HG03064 (cell line): ENCODE measurements around the gene TENT5C.

Experiments used
- ATAC-seq: cut with Tn5 transposase; IDR thresholded peaks from one replicate; pipeline ENCODE4 v1.9.1; 2021; ENCODE audit warnings: low read depth; ENCODE audit not compliant: unreplicated experiment

The TENT5C gene

DNA sequence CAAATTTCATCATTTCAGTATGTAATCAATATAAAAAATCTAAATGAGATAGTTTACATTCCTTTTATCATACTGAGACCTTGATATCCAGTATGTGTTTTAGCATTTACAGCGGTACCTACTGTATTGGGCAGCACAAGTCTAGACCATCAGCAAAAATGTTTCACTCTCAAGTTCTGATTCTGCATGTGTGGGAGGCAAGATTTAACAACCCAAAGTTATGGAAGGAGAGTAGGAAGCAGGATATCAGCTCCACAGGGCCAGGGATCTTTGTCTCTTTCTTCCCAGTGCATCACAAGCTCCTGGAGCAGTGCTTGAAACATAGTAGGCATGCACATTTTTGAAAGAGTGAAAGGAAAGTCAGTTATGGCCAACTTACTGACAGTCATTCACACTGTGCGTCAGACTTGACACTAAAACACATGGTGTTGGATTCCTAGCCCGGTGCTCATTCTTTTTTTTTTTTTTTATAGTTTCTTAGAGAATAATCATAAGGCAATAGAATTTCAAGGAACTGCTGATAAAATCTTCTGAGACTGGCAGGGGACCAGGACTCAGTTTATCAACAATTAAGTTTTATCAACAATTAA, 6.1 kb downstream of the TENT5C start:
- ATAC-seq: no peak

DNA sequence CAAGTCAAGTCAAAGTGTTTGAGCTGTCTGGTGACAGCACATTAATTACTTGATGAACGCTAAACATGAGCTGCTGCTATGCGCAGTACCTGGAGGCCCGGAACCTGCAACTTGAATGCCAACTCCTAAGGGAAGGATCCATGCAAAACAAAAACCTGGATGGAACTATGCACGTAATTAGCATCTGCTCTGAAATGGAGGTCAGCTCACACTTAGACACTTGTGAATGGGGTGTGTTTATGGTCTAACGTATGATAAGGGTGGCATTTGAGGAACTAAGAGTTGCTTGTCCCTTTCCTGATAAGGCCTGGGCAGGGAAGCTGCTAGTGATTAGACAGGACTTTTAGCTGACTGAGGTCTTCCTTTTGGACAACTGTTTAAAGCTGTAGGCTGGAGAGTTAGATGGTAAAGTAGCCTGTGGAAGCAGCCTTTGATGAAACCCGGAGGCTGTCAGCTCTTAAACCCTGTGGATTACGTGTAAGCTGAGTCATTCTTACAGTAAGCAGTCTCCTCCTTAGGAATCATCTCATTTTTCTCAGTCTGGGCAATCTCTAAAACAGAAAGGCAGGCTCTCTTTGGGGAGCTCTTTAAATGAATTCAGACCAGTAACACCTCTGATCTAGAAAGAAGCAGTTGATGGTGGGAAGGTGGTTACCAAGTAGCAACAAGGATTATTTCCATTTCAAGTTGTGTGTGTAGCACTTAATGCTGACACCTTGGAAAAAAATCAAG, 6.8 kb downstream of the TENT5C start:
- ATAC-seq: no peak

DNA sequence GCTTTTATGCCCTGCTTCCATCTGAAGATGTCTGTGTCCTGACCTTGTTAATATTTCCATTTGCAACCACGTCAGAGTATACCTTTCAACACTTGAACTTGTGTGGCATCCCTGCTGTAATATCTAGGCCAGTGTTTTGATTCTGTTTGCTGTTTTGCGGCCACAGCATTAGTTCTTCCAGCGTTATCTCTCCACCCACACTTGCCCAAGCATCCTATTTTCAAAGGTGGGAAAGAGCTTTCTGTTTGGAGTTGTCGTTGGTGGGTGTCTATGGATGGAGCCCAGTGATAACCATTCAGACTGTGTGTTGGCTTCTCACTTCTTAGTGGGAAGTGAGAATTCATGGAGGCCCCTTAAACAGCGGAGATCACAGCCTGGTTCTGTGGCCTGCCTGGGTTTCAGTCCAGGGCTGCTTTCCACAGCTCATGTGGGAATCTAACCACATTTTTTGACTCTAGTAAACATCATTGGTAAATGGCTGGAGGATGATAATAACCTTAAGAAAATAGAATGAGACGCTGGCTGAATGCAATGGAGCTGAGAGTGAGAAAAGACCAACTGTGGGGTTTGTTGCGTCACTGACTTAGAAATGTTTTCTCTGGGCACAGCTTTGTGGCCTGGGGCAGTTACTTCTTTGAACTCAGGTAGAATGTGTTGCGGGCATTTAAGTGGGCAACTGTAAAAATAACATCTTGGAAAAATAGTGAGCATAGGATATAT, 7.6 kb downstream of the TENT5C start:
- ATAC-seq: no peak

DNA sequence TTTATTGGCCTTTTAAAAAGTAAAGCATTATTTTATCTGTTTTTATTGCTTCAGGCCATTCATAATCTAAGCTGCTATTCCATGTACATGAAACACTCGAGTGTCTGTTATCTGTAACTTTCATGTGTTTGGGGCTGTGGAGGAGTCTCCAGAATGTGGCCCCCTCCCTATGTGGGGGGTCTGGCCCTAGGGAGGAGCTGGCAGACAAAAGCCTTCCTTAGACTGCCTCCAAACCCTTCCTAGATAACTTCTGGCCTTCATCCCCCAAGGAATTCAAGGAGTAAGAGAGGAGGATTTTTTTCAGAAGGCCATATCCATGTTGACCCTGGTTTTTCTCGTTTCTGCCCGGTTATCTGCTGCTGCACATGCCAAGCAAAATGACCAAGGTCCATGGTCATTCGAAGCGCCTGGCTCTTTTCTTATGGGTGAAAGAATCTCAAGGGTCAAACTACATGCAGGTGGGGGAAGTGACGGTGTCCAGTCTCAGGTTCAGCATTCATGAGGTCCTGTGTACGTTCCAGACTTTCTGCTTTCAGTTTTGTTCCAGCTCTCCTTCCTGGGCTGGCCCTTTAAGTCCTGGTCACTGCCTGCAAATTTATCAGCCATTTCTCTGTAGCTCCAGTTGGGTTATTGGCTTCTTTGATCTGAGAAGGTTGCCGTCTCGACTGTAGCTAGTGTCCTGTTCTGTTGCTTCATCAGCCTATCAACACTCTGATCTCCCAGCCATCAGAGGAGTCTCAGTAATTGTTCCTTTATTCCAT, 8.3 kb downstream of the TENT5C start:
- no peak for ATAC-seq

DNA sequence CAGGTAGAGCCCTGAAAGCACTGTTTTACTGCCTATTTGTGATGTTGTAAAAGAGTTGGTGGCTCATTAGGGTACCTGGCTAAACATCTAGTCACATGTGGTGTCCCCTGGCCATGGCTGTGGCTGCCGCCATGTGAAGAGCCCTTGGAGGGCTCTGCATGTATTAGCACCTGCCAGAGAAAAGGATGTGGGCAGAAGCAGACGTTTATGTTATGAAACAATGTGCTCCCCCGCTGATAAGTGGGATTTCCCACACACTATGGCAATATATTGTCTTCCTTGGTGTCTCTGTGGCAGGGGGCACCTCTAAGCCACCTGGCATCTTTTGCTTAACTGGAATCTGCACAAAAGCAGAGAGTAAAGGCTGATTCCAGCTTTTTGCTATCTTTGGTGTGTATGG, 9.6 kb downstream of the TENT5C start:
- ATAC-seq: no peak

DNA sequence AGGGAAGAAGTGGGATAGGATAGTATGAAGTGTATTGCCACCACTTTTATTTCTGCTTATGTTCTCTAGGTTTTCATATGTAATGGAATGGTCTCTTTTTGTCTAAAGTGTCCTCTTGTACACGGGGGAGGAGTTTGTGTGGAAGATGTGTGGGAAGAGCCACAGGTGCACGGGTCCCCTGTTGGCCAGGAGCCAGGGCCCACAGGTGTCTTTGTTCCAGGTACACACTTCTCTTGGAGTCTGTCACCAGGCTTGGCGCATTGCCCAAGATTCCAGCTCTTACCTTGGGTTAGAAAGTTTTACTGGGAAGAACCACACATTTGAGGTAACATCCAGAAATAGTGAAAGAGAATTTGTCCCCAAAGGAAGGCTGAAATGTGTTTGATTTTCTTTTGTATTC, 10.5 kb downstream of the TENT5C start:
- ATAC-seq: no peak

DNA sequence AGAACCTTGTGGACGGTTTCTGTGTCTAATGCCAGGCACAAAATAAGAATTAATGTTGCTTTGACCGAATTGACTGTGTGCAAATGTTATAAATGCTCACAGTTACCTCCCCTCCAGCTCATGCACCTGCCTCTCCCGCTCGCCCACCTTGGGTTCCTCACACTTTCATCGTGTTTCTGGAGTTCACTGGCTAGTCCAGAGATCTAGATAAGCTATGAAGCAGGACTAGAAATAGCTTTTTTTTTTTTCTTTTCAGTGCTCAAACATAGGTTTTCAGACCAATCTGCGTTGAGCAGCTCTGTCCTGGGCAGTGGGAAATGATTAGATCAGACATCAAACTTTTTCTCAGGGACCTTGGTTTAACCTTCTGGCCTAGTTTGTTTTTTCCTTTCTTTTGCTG, 11.1 kb downstream of the TENT5C start:
- no peak for ATAC-seq

DNA sequence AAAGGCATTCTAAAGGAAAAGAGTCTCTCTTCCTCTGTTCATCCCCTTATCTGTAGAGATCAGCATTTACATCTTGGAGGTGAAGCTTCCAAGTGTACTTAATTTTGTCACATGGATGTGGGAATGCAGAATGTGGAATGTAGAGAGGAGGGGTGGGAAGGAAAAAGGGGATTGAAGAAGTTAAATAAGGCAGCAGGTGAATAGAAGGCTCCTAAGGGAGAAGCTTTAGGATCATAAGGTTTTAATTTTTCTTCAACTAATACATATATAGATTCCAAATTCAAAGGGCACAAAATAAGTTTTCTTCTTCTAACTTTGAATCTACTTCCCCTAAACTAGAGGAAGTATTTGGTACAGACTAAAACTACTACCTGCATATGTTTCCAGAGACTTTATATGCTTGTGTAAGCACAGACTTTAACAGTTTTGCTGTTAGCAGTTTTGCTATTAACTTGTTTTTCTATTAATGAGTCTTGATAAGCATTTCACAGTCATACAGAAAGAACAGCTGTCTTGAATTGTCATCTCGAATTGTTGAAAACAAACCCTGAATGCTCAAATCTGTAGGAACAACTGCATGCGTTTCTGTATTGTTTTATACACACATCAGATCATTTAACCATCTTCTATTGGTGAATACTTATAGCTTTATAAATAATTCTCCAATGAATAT, 12.7 kb downstream of the TENT5C start:
- ATAC-seq: no peak

DNA sequence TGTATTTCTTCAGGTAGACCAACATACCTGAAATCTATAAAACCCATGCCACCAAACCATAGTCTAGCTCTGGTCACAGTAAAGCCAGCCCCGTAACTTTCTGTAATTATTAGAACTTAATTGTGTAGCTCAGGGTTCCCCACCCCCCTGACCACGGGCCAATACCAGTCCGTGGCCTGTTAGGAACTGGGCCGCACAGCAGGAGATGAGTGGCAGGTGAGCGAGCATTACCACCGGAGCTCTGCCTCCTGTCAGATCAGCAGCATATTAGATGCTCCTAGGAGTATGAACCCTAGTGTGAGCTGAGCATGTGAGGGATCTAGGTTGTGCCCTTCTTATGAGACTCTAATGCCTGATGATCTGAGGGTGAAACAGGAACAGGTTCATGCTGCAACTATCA, 14.6 kb downstream of the TENT5C start:
- no peak for ATAC-seq

DNA sequence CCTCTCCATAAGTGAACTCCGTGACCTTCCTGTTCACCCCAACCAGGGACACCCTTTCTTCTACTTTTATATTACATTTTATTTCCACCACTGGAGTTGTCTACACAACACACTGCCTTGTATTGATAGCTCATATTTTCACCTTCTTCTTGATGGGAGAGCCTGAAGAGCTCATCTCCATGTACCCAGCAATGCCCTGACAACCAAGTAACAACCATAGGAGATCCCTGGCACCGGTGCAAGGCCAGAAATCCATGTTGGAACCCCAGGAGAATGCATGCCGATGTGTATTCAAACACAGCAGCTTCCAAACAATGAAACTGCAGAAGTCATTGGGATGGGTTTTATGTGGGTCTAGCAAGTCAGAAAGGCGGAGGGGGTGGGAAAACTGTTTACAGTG, 15.5 kb downstream of the TENT5C start:
- no peak for ATAC-seq

DNA sequence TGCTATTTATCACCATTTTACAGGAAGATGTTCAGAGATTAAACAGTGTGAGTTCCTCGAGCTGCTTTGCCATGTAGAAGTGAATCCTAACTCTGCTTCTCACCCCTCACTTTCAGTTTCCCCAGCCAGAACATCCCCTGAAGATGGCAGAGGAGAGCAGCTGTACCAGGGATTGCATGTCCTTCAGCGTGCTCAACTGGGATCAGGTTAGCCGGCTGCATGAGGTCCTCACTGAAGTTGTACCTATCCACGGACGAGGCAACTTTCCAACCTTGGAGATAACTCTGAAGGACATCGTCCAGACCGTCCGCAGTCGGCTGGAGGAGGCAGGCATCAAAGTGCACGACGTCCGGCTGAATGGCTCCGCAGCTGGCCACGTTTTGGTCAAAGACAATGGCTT, 16.9 kb downstream of the TENT5C start:
- ATAC-seq: no peak

DNA sequence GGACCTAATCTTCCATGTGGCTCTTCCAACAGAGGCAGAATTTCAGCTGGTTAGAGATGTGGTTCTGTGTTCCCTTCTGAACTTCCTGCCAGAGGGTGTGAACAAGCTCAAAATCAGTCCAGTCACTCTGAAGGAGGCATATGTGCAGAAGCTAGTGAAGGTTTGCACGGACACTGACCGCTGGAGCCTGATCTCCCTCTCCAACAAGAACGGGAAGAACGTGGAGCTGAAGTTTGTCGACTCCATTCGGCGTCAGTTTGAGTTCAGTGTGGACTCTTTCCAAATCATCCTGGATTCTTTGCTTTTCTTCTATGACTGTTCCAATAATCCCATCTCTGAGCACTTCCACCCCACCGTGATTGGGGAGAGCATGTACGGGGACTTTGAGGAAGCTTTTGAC, 17.3 kb downstream of the TENT5C start:
- ATAC-seq: no peak

DNA sequence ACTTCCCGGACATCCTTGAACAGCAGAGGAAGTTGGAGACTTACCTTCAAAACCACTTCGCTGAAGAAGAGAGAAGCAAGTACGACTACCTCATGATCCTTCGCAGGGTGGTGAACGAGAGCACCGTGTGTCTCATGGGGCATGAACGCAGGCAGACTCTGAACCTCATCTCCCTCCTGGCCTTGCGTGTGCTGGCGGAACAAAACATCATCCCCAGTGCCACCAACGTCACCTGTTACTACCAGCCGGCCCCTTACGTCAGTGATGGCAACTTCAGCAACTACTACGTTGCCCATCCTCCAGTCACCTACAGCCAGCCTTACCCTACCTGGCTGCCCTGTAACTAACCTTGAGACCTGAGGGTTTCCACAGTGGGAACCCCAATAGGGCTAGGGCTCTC, 17.9 kb downstream of the TENT5C start:
- ATAC-seq: no peak

DNA sequence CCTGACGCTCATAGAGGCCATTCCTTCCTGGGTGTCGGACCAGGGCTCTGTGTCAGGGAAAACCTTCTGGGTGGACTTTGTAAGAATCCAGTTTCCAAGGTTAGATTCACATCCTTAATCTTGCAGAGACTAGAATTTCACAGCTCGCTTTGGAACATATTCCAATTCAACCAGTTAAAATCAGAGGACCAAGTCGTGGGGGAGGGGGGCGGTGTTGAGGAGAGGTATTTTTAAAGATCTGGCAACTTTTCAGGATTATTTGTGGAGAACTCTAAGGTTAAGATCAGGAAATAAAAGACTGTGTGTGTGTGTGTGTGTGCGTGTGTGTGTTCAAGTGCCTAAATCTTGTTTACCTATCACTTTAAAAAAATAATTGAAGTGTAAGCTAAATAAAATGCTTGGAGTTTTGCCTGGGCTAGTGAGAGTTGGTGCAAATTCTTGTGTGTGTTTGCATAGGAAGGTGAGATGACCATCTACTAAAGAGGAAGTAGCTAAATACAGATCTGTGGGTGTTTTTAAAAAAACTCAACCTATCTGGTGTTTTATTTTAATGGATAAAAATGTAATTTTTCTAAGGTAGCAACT, 21.8 kb downstream of the TENT5C start:
- no peak for ATAC-seq

DNA sequence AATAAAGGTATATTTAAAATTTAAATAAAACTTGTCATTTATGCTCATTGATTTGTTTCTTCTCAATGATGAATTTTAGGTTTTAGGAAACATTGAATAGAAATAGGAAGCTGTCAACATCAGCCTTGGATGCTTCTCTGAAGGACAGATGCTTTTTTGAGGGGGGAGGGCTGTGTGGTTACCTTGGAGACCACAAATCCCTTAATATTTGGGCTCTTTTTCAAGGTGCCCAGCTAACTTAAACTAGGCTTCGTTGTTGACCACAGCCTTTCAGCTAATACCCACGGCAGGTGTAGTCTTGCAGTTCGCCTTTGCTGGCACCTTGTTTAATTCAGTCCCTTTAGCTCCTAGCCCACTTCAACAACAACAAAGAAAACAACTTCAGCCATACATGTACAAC, 22.5 kb downstream of the TENT5C start:
- ATAC-seq: no peak

DNA sequence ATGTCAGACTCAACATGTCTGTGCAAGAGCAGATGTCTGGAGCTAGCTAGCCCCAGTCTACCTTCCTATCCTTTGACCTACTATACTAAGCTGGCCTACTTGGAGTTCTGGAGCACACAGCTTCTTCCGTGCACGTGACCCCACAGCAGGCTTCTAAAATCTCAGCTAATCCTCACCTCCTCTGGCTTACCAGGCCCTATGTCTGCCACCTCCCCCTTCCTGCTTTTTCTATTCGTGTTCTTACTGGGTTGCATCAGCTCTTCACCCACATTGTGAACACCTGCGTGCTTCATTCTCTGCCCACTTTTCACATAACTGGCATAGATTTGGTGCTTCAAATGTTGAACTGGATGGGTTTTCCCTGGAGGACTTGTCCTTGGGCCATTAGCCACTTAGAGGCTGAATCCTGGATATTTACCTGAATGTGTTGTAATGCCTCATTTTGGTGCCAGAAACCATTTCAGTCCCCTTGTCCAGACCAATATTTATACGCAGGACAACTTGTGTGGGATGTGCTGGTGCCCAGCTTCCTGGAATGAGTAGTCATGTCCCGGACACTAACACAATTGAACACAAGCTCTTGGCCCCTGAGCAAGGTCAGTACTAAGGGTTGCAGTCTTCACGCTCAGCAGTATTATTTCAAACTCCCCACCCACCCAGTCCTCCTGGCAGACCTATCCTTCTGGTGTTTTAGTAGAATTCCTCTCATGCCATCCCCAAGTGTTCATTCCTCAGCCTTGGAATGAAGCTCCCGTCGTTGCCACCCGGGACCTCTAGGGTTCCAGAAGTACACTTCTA, 24.0 kb downstream of the TENT5C start:
- ATAC-seq: no peak

DNA sequence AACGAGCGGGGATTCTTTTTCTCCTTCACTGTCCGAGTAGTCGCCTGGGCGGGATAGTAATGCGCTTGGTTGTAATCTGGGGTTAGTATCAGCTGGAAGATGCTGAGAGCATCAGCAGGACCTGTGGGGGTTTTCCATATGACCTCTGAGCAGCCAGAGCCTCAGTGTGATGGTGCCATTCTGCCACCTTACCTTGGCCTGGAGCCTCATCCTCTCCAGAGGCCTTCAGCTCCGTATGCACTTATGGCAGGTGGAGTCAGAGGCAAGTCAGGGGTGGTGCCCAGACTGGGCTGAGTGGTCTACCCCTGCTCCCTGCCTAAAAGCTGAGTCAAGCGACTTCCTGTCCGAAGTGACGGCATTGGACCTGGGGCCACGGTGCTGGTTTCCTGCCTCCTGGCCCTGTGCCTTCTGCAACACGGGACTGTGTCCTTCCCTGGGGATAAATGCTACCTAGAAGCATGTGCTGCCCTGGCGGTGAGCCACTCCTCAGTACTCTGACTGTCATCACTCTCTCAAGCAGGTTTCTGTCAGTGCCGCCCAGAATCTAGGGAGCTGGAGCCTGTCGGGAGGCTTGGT, 24.7 kb downstream of the TENT5C start:
- ATAC-seq: no peak

DNA sequence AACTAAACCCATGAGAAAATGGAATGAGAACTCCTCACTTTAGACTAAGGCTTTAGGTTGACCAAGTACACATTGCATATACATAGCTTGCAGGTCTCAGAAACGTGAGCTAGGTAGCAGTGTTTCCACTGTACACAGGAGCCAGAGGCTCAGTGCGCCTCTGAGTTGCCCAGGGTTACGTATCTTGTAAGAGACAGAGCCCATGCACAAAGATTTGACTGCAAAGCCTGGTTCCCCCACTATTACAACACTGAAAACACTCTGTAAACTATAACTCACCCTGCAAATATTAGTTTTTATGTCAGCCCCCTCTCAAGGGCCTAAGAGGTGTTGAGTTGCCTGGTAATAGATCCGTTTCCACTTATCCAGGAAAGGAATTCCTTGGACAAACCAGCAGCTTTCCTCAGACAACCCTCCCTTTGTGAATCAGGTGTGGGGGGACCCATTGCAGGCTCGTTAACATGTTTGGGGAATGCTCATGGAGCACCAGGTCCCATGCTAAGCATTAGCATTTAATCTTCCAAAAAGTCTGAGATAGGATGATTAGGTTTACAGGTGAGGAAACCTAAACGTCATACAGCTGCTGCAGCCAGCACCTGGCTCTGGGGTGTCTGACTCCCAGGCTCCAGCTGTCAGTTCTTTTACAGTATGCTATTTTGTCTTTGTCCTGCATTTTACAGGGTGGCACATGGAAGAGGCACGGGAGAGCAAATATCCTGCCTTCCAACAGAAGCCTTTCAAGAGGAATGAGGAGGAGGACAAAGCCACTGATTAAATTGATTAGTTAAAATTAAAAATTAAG, 25.7 kb downstream of the TENT5C start:
- ATAC-seq: no peak
